Activated CD4-positive, alpha-beta T cell treated with anti-CD3 and anti-CD28 coated beads, Interleukin-2, amount 50 U/mL, for 24 hours (primary cell): Measurements from ENCODE around the gene JAK1.
A peak's percentile ranks its signal among the peaks of the same experiment; 100 is the strongest.

ENCODE experiments used
- DNase-seq, 2 donors: peaks; one replicate each; pipeline ENCODE4 v3.0.0-alpha.2; 2020; ENCODE audit warnings: low read depth in 1 of 2, low spot score in 1 of 2

The JAK1 gene

GRCh38 chr1:64980745-64981600, 14.6 kb upstream of the JAK1 start:
- DNase-seq: no peak

GRCh38 chr1:64979358-64979757, 13.0 kb upstream of the JAK1 start:
- no peak for DNase-seq

DNA sequence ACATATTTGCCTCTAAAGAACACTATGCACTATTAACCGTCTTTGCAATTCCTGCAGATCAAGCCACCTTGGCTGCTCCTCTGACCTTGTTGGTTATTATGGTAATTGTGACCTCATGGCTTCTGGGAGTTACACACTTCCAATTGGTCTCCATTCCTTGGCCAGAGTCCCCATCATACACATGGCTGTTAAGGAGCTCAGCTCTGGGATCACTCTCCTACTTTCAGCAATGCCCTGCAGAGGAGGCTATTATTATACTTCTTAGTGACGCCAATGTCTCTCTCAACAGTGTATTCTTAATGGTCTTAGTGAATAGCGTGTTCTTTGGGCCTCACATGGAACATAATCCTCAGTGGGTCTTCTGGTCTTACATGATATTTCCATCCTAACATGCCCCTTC, 10.0 kb upstream of the JAK1 start:
- DNase-seq: no peak

- no peak for DNase-seq
Observed at GRCh38 chr1:64975740-64976139, 9.4 kb upstream of the JAK1 start.

GRCh38 chr1:64975127-64975526, 8.8 kb upstream of the JAK1 start:
- no peak for DNase-seq

DNA sequence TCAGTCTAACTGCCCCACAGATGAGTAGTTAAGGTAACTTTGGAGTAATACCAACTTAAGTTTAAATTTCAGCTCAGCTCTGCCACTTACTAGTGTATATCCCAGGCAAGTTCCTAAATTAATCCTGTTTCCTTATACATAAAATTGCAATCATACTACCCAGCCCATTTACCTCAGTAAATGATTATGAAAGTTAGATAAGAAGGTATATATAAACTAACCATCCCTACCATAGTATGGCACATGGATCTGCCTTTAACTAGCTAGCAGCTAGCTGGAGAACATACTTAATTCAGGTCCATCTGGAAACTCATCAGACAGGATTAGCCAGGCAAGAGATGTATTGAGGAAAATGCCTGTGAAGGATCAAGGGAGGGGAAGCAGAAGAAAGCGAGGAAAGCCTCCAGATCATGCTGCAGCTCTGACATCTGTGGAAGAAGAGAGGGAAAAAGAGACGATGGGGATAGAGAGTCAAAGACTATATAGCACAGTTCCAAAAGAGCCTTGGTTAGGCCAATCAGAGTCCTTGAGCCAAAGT, 8.0 kb upstream of the JAK1 start:
- DNase-seq: no peak

DNA sequence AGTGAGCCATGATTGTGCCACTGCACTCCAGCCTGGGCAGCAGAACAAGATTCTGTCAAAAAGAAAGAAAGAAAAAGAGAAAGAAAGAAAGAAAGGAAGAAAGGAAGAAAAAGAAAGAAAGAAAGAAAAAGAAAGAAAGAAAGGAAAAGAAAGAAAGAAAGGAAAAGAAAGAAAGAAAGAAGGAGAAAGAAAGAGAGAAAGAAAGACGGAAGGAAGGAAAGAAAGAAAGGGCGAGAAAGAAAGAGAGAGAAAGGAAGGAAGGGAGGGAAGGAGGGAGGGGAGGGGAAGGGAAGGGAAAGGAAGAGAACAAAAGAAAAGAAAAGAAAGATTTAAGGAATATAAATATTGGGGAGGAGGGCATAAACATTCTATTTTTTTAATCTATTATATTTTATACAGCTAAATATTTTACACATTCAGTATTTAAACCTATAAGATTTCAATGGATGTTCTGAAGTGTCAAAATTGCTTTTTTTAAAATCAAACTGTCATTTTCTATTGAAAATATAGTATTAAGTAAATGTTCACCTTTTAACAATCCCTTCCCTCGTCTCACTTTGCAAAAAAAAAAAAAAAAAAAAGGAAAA, 6.8 kb upstream of the JAK1 start:
- DNase-seq: no peak

- no peak for DNase-seq
Observed at GRCh38 chr1:64969305-64970046, 3.1 kb upstream of the JAK1 start.

- no peak for DNase-seq
Observed at GRCh38 chr1:64967381-64967780, 1.0 kb upstream of the JAK1 start.

GRCh38 chr1:64965366-64966157, 787 bp downstream of the JAK1 start:
- peak; percentile 21 to 32 for DNase-seq

DNA sequence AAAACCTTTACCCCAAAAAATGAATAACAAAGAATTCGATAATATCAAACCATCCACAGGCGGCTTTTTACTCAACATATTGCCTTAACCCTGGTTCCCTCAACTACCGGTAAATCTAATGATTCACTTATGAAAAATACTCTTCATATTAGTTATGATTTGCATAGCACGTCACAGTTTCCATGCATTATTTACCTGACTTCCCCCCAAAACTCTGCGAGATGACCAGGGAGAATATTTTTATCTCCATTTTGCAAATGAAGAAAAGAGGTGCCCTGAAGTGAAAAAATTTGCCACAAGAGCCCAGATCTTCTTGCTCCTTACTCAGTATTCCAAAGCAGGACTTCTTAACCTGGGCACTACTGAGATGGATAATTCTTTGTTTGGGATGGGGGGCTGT, 2.9 kb downstream of the JAK1 start:
- no peak for DNase-seq

DNA sequence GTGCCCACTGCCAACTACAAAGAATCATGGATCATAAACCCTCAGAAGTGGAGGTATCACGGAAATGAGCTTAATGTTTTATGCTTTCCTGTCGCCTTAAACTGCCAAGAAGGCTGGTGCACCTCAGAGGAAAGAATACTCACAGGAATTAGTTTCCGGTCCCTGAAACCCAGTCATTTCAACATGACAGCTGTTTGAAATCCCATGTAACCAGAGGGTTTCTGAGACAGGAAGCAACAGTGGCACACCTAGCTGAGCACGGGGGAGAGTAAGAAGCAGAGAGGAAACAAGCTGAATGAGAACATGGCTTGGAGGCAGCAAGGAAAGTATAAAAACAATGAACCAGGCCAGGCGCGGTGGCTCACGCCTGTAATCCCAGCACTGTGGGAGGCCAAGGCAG, 3.9 kb downstream of the JAK1 start:
- no peak for DNase-seq

DNA sequence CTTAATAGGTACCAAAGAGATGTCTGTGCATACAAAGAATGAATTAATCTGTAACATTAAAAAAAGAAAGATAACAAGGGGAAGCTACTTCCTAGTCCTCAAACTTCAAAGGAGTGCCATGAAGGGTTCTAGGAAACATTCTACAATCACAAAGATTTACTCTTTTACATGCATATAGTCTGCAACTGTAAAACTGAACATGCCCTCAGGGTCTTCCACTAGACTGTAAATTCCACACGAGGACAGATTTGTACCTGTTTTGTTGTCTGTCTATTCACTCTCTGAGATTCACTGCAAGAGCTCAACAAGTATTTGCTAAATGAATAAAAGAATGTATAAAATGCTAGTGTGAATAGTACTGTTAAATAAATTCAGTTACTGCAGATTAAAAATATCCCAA, 4.4 kb downstream of the JAK1 start:
- no peak for DNase-seq

DNA sequence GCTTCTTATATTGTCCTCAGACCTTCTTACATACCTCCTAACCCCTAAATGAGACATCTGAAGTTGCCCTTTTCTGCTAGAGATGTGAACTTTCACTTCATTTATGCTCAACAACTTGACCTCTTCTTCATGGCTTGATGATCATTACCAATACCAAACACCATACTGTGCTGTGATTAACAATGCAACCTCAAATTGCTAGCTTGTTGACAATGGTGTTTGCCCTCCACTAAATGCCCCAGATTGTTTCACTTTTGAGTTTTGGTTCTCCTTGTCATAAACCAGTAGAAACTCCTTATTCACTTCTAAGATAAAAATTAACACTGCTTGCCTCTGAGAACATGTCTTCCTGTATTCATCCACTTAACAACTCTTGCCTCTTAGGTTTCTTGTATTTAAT, 5.6 kb downstream of the JAK1 start:
- DNase-seq: no peak

DNA sequence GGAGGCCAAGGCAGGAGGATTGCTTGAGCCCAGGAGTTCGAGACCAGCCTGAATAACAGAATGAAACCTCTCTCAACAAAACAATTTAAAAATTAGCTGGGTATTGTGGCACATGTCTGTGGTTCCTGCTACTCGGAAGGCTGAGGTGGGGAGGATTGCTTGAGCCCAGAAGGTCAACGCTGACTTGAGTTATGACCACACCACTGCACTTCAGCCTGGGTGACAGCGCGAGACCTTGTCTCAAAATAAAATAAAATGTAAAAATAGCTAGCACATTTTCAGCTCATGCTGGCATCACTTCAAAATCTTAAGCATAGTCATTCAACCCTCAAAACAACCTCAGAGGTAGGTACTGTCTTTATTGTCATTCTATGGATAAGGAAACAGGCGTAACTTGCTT, 6.4 kb downstream of the JAK1 start:
- DNase-seq: no peak

DNA sequence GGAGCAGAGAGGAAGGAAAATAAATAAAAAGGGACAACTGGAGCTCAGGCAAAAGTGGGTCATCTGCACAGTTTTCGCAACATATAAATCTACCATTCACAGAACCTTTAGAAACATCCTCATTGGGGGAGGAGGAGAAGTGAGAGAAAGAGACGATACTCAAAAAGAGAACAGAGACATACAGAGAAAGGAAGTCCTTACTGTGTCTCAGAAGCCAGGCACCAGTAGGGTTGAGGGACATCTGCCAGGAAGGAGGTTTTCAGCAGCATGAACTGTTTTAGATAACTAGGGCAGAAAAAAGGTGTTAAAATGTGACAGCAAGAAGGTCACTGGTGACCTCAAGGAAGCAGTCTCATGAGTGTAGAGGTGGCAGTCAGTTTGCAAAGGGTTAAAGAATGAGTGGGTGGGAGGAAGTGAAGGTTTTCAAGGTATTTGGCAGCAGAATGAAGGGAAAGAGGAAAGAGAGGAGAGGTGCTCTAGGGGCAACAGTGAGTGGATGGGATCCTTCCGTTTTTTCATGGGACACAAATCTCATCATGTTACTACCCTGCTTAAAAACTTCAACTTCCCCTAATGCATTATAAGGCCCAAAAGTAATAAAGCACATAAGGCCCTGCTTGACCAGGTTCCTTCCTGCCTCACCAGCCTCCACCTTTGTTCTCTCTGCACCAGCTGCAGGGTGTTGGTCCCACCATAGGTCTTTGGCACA, 9.5 kb downstream of the JAK1 start:
- DNase-seq: no peak

DNA sequence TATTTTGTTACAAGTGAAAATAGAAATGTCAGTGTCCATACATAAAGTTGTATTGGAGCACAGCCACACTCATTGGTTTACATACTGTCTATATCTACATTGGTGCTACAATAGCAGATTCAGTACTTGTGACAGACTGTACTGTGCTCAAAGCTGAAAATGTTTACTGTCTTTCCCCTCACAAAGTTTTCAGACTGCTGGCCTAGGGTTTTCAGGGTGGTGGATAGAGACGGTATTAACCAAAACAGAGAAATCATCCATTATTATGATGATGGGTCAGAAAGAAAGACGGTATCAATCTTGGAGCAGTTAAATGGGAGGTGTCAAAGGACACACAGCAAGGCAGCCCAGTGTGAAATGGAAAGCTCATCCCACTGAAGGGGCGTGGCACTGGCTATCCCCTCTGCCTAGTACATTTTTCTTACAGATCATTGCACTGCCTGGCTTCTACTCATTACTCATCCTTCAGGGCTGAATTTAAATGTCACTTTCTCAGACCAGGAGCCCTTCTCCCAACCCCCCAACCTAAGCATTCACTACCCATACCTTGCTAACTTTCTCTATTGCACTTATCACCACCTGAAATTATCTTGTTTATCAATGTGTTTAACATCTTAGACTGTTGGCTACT, 10.2 kb downstream of the JAK1 start:
- DNase-seq: no peak

DNA sequence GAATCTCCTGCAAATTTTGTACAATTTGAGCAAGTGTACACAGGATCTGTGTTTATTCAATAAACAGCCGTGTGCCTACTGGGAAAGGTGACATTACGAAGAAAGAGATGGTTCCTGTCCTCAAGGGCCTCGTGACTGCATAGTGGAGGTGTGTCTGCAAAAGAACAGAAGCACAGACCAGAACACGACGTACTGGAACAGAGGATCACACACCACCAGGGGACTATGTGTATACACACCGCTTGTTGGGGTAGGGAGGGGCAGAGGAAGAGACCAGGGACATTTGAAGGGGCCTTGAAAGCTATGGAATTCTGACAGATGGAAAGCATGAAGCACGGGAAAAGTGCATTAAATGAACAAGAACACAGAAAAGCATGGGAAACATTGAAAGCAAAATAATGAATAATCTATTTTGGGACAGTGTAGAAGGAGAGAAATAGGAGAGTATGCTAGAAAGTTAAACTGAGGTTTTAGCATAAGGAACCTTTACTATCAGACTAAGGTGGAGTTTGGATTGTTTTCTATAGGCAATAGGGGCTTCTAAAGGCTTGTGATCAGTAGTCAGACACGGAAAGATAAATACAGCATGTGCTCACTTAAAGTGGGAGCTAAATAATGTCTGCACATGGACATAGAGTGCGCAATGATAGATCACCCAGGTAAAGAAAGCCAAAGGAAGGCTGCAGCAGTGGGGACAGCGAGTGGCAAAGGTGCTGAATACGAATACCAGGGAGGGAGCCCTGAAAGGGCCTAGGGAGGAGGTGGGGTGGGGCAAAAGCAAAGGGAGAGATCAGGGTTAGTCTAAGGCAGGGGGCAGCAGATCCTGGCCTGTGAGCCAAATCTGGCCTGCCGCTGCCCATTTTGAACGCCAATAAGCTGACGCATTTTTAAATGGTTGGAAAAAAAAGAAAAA, 11.0 kb downstream of the JAK1 start:
- no peak for DNase-seq

DNA sequence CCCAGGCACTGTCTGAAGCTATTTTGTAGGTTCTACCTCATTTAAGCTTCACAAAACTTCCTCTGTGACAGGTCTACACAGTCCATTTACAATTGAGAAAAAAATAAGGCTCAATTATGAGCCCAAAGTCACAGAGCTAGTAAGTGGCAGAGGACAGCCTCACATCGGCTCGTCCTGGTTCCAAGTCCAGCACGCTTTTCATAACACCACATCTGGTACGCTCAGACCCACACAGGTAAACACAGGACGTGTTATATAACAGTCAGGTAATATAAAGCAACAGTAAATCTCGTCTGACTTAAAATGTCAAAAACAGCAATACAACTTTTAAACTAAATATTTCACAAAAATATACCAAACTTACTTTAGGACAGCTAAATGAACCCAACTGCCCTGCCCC, 13.1 kb downstream of the JAK1 start:
- DNase-seq: no peak
